Measurements from ENCODE around the gene ST6GAL1. TPM values are rescaled to one million over a fixed set of nuclear protein-coding genes. Genes with fewer than 3 reads are reported as not detected.
A peak's percentile ranks its signal among the peaks of the same experiment; 100 is the strongest.

The ST6GAL1 gene
- total RNA-seq, 2 experiments from 2014 or later = 84.6 to 99.2 TPM

- Mint-ChIP-seq H3K4me1 (ENCODE audit: low read depth) (peaks cover 51% of the 10 kb centered on the region), H3K27ac (peak overlapping the region; percentile 98), H3K4me3 (peak overlapping the region; percentile 84), H3K36me3 (ENCODE audit: low read depth) (peaks cover 46% of the 10 kb centered on the region), H3K9me3 (peaks cover 5% of the 10 kb centered on the region), H3K27me3 (no peaks in the 10 kb centered on the region)
- intact Hi-C loops (cut with micrococcal nuclease) = loop anchor here (2.0 to 5.0 kb wide), 3 partner anchors 15 to 94 kb away; partner anchors contain the start of gene ST6GAL1
- DNase-seq (no peak), ATAC-seq (no peak)
- ChIA-PET CTCF (interaction anchor here (0.6 to 3.1 kb wide), 15 partner anchors 9 to 177 kb away, joined by 3 to 14 read pairs (median 4); partner anchors contain the start of genes RPL39L and ST6GAL1), POLR2A (interaction anchor here (0.6 to 4.1 kb wide), 22 partner anchors 10 to 242 kb away, joined by 3 to 75 read pairs (median 4); partner anchors contain the start of genes EIF4A2, RPL39L and ST6GAL1)
- TF ChIP-seq CTCF (IDR thresholded peaks at IDR 0.05) = no peak
Measured at GRCh38 chr3:187026317-187026670, 96.0 kb downstream of the ST6GAL1 start.

- peaks cover 58% of the 10 kb centered on the region for H3K4me1 Mint-ChIP-seq (ENCODE audit: low read depth)
- TF ChIP-seq CTCF (IDR thresholded peaks at IDR 0.05) = no peak
- H3K9me3 Mint-ChIP-seq = peaks cover 15% of the 10 kb centered on the region
- DNase-seq = peak; percentile 78
- H3K4me3 Mint-ChIP-seq = peak overlapping the region; percentile 84
- intact Hi-C loops (cut with micrococcal nuclease) = loop anchor here (2.0 to 5.0 kb wide), 3 partner anchors 13 to 95 kb away; partner anchors contain the start of gene ST6GAL1
- H3K36me3 Mint-ChIP-seq (ENCODE audit: low read depth) = peaks cover 59% of the 10 kb centered on the region
- peak; percentile 49 for ATAC-seq
- peak overlapping the region; percentile 98 for H3K27ac Mint-ChIP-seq
- ChIA-PET CTCF (interaction anchor here (0.5 to 3.1 kb wide), 24 partner anchors 8 to 225 kb away, joined by 3 to 14 read pairs (median 3); partner anchors contain the start of genes RPL39L and ST6GAL1), POLR2A (interaction anchor here (0.7 to 4.1 kb wide), 20 partner anchors 11 to 1313 kb away, joined by 3 to 75 read pairs (median 4); partner anchors contain the start of genes EIF4A2, RPL39L and ST6GAL1)
- no peaks in the 10 kb centered on the region for H3K27me3 Mint-ChIP-seq
Measured at GRCh38 chr3:187027531-187028278, 97.4 kb downstream of the ST6GAL1 start.

- H3K27me3 Mint-ChIP-seq = no peaks in the 10 kb centered on the region
- peaks cover 83% of the 10 kb centered on the region for H3K36me3 Mint-ChIP-seq (ENCODE audit: low read depth)
- ATAC-seq (no peak), DNase-seq (no peak)
- peaks cover 41% of the 10 kb centered on the region for H3K9me3 Mint-ChIP-seq
- H3K27ac Mint-ChIP-seq = peak overlapping the region; percentile 48
- H3K4me3 Mint-ChIP-seq = peak overlapping the region; percentile 10
- intact Hi-C loops (cut with micrococcal nuclease) = no loop called here
- no peak for TF ChIP-seq CTCF (IDR thresholded peaks at IDR 0.05)
- POLR2A ChIA-PET = interaction anchor here (0.9 to 3.8 kb wide), 4 partner anchors 8 to 33 kb away, joined by 3 to 25 read pairs (median 4); no protein-coding TSS in a partner anchor
- CTCF ChIA-PET = interaction anchor here (0.7 to 2.9 kb wide), 4 partner anchors 13 to 133 kb away, joined by 4 to 10 read pairs (median 7); partner anchors contain the start of gene RPL39L
- peaks cover 71% of the 10 kb centered on the region for H3K4me1 Mint-ChIP-seq (ENCODE audit: low read depth)
Measured at GRCh38 chr3:187031934-187032333, 101.6 kb downstream of the ST6GAL1 start.

GRCh38 chr3:187036394-187036793, 106.1 kb downstream of the ST6GAL1 start:
- Mint-ChIP-seq H3K4me3 (no peak overlapping the region), H3K9me3 (peaks cover 38% of the 10 kb centered on the region), H3K27me3 (no peaks in the 10 kb centered on the region), H3K27ac (no peak overlapping the region), H3K4me1 (ENCODE audit: low read depth) (peaks cover 68% of the 10 kb centered on the region), H3K36me3 (ENCODE audit: low read depth) (peaks cover 81% of the 10 kb centered on the region)
- TF ChIP-seq CTCF (IDR thresholded peaks at IDR 0.05) = no peak
- ATAC-seq (no peak), DNase-seq (no peak)
- POLR2A ChIA-PET = interaction anchor here (9.3 kb wide), 1 partner anchor 10 kb away, joined by 75 read pairs; no protein-coding TSS in a partner anchor
- CTCF ChIA-PET = interaction anchor here (1.0 to 1.4 kb wide), 2 partner anchors 9 to 103 kb away, joined by 3 to 4 read pairs; partner anchors contain the start of gene RPL39L
- intact Hi-C loops (cut with micrococcal nuclease) = no loop called here

All from activated CD8-positive, alpha-beta T cell treated with anti-CD3 and anti-CD28 coated beads for 36 hours (primary cell).